ENCODE measurements around the gene FOXP1.
A peak's percentile ranks its signal among the peaks of the same experiment; 100 is the strongest.

- TF ChIP-seq TAF1 (IDR thresholded peaks at IDR 0.05; ENCODE audit: low read depth, low read length) (no peak), TCF12 (IDR thresholded peaks at IDR 0.05; ENCODE audit: low read depth, low read length) (no peak), CTCF (IDR thresholded peaks at IDR 0.05; ENCODE audit: control extremely low read depth in 1 of 3, insufficient read depth in 1 of 3, low read depth in 1 of 3, low read length in 3 of 3) (no peak), RAD21 (IDR thresholded peaks at IDR 0.05 in 1 of 2, conservative IDR thresholded peaks at IDR 0.05 in 1 of 2; ENCODE audit: low read depth in 2 of 2, low read length in 2 of 2) (no peak; a peak in 1 of 4 replicates), BACH1 (IDR thresholded peaks at IDR 0.05; ENCODE audit: low read length) (no peak), KDM1A (IDR thresholded peaks at IDR 0.05; ENCODE audit: borderline replicate concordance, low read length) (no peak), CTBP2 (IDR thresholded peaks at IDR 0.05; ENCODE audit: borderline replicate concordance, insufficient read depth, insufficient read length, low read length) (no peak), POLR2AphosphoS5 (IDR thresholded peaks at IDR 0.05; ENCODE audit: low read depth, low read length) (peak; percentile 76), TBP (IDR thresholded peaks at IDR 0.05; ENCODE audit: low read depth, low read length) (peak; percentile 48; the same call in 1 of the 2 replicates)
Observed at GRCh38 chr3:71063773-71064290, 519.7 kb downstream of the FOXP1 start.

Measured in H1 (cell line).